NCI-H446 treated with DMSO at 0.1 percent for 48 hours (cell line): ENCODE measurements around the gene TBC1D14.
"Not testable (repeated sequence)": the region's sequence is repeated elsewhere in the genome, so short reads cannot be mapped to it uniquely, and the experiment has no call there.

Experiments used
- DNase-seq: peaks from one replicate; lab custom pipeline; 2025; lab: John Stamatoyannopoulos, UW

TBC1D14 gene

GRCh38 chr4:7062816-7063215 lies 153.2 kb downstream of the TBC1D14 start:
- DNase-seq, result no peak

GRCh38 chr4:7063362-7063761 lies 153.7 kb downstream of the TBC1D14 start:
- no peak for DNase-seq

- DNase-seq, result no peak
These were observed 156.4 kb downstream of the TBC1D14 start for GRCh38 chr4:7066006-7066405.

GRCh38 chr4:7066493-7066892 lies 156.9 kb downstream of the TBC1D14 start:
- no peak for DNase-seq

GRCh38 chr4:7067126-7067451 lies 157.5 kb downstream of the TBC1D14 start:
- no peak for DNase-seq

- DNase-seq, result peak; percentile 95
These were observed 158.0 kb downstream of the TBC1D14 start, which contains the start of gene GRPEL1 for GRCh38 chr4:7067452-7068278. Gene GRPEL1 (minus strand): TSS chr4:7068064. CDS start chr4:7068032, 32 bp downstream.

- DNase-seq, result no peak
These were observed 158.7 kb downstream of the TBC1D14 start for GRCh38 chr4:7068279-7068842.

- DNase-seq, result no peak
These were observed 159.3 kb downstream of the TBC1D14 start for GRCh38 chr4:7068883-7069282.

- no peak for DNase-seq
These were observed 161.3 kb downstream of the TBC1D14 start for GRCh38 chr4:7070729-7071511.

- no peak for DNase-seq
These were observed 163.4 kb downstream of the TBC1D14 start for GRCh38 chr4:7073059-7073458.

- no peak for DNase-seq
These were observed 164.1 kb downstream of the TBC1D14 start for GRCh38 chr4:7073526-7074390.

- DNase-seq, result no peak
These were observed 164.8 kb downstream of the TBC1D14 start for GRCh38 chr4:7074426-7074825.

- no peak for DNase-seq
These were observed 166.5 kb downstream of the TBC1D14 start for GRCh38 chr4:7075962-7076695.

GRCh38 chr4:7076696-7077082 lies 167.1 kb downstream of the TBC1D14 start:
- DNase-seq, result no peak

- no peak for DNase-seq
These were observed 167.7 kb downstream of the TBC1D14 start for GRCh38 chr4:7077371-7077770.

GRCh38 chr4:7078025-7078424 lies 168.4 kb downstream of the TBC1D14 start:
- DNase-seq, result no peak

GRCh38 chr4:7079483-7079882 lies 169.9 kb downstream of the TBC1D14 start:
- not testable (repeated sequence) for DNase-seq

GRCh38 chr4:7079909-7080308 lies 170.3 kb downstream of the TBC1D14 start:
- DNase-seq, result not testable (repeated sequence)
